Measurements from ENCODE around the gene CIART.

DNA sequence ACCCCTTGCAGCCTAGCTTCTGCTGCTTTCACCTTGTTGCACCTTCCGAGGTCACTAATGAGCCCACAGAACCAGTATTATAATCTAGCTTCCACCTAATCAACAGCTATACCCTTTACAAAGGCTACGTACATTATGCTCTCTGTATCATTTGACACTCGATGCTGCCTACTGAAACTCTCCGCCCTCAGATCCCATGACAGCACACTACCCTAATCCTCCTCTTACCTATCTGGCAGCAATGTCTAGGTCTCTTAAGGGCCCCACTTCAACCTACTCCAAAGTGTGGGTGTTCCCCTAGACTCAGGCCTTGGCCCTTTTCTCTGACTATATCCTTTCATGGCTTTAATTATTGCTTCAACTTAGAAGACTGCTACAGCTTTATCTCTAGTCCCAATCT is 6.5 kb downstream of the CIART start:
- TF ChIP-seq, protein P1, sequence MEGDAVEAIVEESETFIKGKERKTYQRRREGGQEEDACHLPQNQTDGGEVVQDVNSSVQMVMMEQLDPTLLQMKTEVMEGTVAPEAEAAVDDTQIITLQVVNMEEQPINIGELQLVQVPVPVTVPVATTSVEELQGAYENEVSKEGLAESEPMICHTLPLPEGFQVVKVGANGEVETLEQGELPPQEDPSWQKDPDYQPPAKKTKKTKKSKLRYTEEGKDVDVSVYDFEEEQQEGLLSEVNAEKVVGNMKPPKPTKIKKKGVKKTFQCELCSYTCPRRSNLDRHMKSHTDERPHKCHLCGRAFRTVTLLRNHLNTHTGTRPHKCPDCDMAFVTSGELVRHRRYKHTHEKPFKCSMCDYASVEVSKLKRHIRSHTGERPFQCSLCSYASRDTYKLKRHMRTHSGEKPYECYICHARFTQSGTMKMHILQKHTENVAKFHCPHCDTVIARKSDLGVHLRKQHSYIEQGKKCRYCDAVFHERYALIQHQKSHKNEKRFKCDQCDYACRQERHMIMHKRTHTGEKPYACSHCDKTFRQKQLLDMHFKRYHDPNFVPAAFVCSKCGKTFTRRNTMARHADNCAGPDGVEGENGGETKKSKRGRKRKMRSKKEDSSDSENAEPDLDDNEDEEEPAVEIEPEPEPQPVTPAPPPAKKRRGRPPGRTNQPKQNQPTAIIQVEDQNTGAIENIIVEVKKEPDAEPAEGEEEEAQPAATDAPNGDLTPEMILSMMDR (IDR thresholded peaks at IDR 0.05 in 8 of 11, conservative IDR thresholded peaks at IDR 0.05 in 3 of 11) = no peak
- TF ChIP-seq POLR2A (IDR thresholded peaks at IDR 0.05) (no peak), POLR2AphosphoS5 (IDR thresholded peaks at IDR 0.05) (no peak)

Measured in spleen (tissue), 7 donors.